ENCODE results near the gene TLE1. TPM values are rescaled to one million over a fixed set of nuclear protein-coding genes. Genes with fewer than 3 reads are reported as not detected.

Gene TLE1
- total and polyA plus RNA-seq, 10 of the 15 experiments (the other 5 are each of a cell fraction or from before 2014, with no cell fraction given): 0.04 to 0.23 (median 0.10) TPM; not detected in 6

DNA sequence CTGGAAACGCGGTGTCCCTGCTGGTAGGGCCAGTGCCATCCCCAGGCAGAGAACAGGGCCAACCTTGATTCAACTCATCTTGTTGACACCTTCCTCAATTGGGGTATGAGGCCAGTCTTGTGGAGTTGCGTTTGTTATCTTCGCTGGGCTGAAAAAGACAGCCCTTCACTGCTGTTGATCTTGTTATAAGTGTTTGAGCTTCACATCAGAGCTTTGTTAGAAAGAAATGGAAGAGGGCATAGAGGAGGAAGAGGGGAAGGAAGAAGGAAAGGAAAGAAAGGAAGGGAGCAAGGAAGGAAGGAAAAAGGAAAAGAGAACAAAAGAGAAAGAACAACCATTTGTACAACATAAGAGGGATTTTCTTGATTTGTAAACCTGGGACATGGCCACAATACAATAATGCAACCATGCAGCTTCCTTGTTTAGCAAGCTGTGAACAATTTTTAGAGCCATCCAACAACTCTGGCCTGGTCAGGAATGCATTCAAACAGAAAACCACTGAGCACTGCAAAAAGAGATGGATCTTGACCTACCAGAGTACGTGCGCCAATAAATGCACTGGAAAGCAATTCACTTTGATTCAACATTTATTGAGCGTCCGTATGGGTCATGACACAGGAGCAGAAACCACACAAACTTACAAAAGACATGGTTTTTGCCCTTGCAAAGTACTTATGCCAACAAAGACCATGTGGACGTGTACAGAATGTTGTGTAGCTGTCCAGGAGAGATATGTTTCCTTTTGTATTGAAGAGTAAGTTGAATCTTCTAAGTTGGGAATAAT is 152.9 kb downstream of the TLE1 start:
- ChIA-PET CTCF (interaction anchor here (0.6 kb wide), 1 partner anchor 1318 kb away, joined by 5 read pairs; no protein-coding TSS in a partner anchor), RAD21 (ENCODE audit: unreplicated experiment) (no interaction called here), POLR2A (no interaction called here), SMC1A (ENCODE audit: uncharacterized antibody, unreplicated experiment) (no interaction called here)
- Histone ChIP-seq H4K20me1 (ENCODE audit: control insufficient read depth, insufficient read depth) (no peaks in the 10 kb centered on the region), H2AFZ (ENCODE audit: control insufficient read depth, low read depth, low read length) (no peak overlapping the region), H3K36me3 (ENCODE audit: control insufficient read depth in 2 of 2, insufficient read depth in 2 of 2, low read length in 1 of 2) (no peaks in the 10 kb centered on the region), H3K9ac (ENCODE audit: control insufficient read depth, insufficient read depth, low read length) (no peak overlapping the region), H3K4me2 (ENCODE audit: control insufficient read depth, insufficient read depth) (no peak overlapping the region), H3K9me3 (replicated peaks; ENCODE audit: control insufficient read depth, insufficient read depth, low read length) (no peaks in the 10 kb centered on the region), H3K4me3 (no peak overlapping the region), H3K27ac (ENCODE audit: control insufficient read depth, insufficient read depth) (no peak overlapping the region), H3K27me3 (replicated peaks in 1 of 2; ENCODE audit: control insufficient read depth in 2 of 2, insufficient read depth in 2 of 2, low read length in 1 of 2) (no peaks in the 10 kb centered on the region), H3K79me2 (ENCODE audit: control insufficient read depth, insufficient read depth, low read length) (no peaks in the 10 kb centered on the region), H3K4me1 (ENCODE audit: control insufficient read depth, insufficient read depth, low read length) (no peaks in the 10 kb centered on the region)
- intact Hi-C loops (cut with micrococcal nuclease; ENCODE audit: unreplicated experiment) (no loop called here), in situ Hi-C loops (cut with MboI) (no loop called here)
- BruUV-seq (replicated peaks): no TSS peak
- 32% methylated on average over 9 of the region's 9 CpGs for WGBS (ENCODE audit: insufficient coverage, insufficient replicate concordance, low lambda C conversion rate, missing lambda C conversion rate)
- no peak for DNase-seq (ENCODE audit: low read depth, low spot score)
- FAIRE-seq: no peak
- ATAC-seq: no peak
- TF ChIP-seq KAT2A (conservative IDR thresholded peaks at IDR 0.05; ENCODE audit: control insufficient read depth, low read depth, low read length): no peak

DNA sequence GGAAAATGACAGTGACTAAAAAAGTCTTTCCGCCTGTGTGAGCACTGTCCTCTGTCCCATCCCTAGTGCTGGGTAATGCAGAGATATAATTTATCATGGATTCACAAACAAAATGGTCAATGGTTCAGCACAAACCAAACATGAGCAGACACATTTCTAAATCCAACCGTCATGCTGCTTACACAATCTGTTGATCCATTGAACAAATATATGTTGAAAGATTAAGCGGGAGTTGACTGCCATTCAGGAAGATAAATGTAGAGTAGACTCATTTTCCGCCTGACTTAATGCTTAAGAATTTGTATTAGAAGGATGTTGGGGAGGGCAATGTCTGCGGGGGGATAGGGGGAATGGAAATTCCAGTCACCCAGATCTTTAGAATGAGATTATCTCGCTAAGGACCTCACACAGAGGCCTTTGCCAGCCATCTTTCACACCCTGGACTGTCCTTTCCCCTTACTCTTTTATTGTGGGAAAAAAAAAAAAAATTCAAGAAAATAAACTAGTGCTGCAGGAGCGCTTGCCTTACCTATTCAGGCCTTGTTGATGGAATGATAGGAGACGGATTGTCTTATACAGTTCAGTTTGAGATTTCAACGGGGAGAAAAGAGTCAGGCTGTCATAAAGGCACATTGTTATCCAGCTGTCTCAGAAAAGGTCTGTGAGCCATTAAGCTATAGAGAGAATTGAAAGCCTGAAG is 153.7 kb downstream of the TLE1 start:
- ATAC-seq (no peak), DNase-seq (ENCODE audit: low read depth, low spot score) (no peak), FAIRE-seq (no peak)
- POLR2A ChIA-PET: no interaction called here
- CTCF ChIA-PET: interaction anchor here (0.6 kb wide), 1 partner anchor 1318 kb away, joined by 5 read pairs; no protein-coding TSS in a partner anchor
- BruUV-seq (replicated peaks): no TSS peak
- WGBS (ENCODE audit: insufficient coverage, insufficient replicate concordance, low lambda C conversion rate, missing lambda C conversion rate): 49% methylated on average over 9 of the region's 9 CpGs
- H3K9ac ChIP-seq (ENCODE audit: control insufficient read depth, insufficient read depth, low read length): no peak overlapping the region
- no peaks in the 10 kb centered on the region for H3K79me2 ChIP-seq (ENCODE audit: control insufficient read depth, insufficient read depth, low read length)
- no peaks in the 10 kb centered on the region for H4K20me1 ChIP-seq (ENCODE audit: control insufficient read depth, insufficient read depth)
- H2AFZ ChIP-seq (ENCODE audit: control insufficient read depth, low read depth, low read length): no peak overlapping the region
- SMC1A ChIA-PET (ENCODE audit: uncharacterized antibody, unreplicated experiment): no interaction called here
- no peak overlapping the region for H3K4me2 ChIP-seq (ENCODE audit: control insufficient read depth, insufficient read depth)
- H3K4me3 ChIP-seq: no peak overlapping the region
- H3K4me1 ChIP-seq (ENCODE audit: control insufficient read depth, insufficient read depth, low read length): no peaks in the 10 kb centered on the region
- RAD21 ChIA-PET (ENCODE audit: unreplicated experiment): no interaction called here
- no peaks in the 10 kb centered on the region for H3K36me3 ChIP-seq (ENCODE audit: control insufficient read depth in 2 of 2, insufficient read depth in 2 of 2, low read length in 1 of 2)
- in situ Hi-C loops (cut with MboI): no loop called here
- H3K27me3 ChIP-seq (replicated peaks in 1 of 2; ENCODE audit: control insufficient read depth in 2 of 2, insufficient read depth in 2 of 2, low read length in 1 of 2): no peaks in the 10 kb centered on the region
- H3K9me3 ChIP-seq (replicated peaks; ENCODE audit: control insufficient read depth, insufficient read depth, low read length): no peaks in the 10 kb centered on the region
- H3K27ac ChIP-seq (ENCODE audit: control insufficient read depth, insufficient read depth): no peak overlapping the region
- intact Hi-C loops (cut with micrococcal nuclease; ENCODE audit: unreplicated experiment): no loop called here
- no peak for TF ChIP-seq HDGF (IDR thresholded peaks at IDR 0.05)
- TF ChIP-seq, protein P1, sequence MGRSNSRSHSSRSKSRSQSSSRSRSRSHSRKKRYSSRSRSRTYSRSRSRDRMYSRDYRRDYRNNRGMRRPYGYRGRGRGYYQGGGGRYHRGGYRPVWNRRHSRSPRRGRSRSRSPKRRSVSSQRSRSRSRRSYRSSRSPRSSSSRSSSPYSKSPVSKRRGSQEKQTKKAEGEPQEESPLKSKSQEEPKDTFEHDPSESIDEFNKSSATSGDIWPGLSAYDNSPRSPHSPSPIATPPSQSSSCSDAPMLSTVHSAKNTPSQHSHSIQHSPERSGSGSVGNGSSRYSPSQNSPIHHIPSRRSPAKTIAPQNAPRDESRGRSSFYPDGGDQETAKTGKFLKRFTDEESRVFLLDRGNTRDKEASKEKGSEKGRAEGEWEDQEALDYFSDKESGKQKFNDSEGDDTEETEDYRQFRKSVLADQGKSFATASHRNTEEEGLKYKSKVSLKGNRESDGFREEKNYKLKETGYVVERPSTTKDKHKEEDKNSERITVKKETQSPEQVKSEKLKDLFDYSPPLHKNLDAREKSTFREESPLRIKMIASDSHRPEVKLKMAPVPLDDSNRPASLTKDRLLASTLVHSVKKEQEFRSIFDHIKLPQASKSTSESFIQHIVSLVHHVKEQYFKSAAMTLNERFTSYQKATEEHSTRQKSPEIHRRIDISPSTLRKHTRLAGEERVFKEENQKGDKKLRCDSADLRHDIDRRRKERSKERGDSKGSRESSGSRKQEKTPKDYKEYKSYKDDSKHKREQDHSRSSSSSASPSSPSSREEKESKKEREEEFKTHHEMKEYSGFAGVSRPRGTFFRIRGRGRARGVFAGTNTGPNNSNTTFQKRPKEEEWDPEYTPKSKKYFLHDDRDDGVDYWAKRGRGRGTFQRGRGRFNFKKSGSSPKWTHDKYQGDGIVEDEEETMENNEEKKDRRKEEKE (IDR thresholded peaks at IDR 0.05): no peak
- TF ChIP-seq PML (IDR thresholded peaks at IDR 0.05; ENCODE audit: low read length): no peak
- TF ChIP-seq KAT2A (conservative IDR thresholded peaks at IDR 0.05; ENCODE audit: control insufficient read depth, low read depth, low read length): no peak
- TF ChIP-seq MEF2A (IDR thresholded peaks at IDR 0.05; ENCODE audit: insufficient read depth, low read depth, low read length): no peak
- no peak for TF ChIP-seq MYB (IDR thresholded peaks at IDR 0.05; ENCODE audit: borderline replicate concordance, low read depth, low read length)
- no peak for TF ChIP-seq TCF12 (IDR thresholded peaks at IDR 0.05; ENCODE audit: low read depth, low read length)
- no peak for TF ChIP-seq SP1 (IDR thresholded peaks at IDR 0.05; ENCODE audit: low read depth, low read length)
- no peak for TF ChIP-seq MXI1 (IDR thresholded peaks at IDR 0.05; ENCODE audit: low read depth, low read length)
- no peak for TF ChIP-seq RBBP5 (conservative IDR thresholded peaks at IDR 0.05)
- no peak for TF ChIP-seq EGR1 (IDR thresholded peaks at IDR 0.05; ENCODE audit: borderline replicate concordance in 1 of 2, low read depth in 2 of 2, low read length in 2 of 2)
- no peak for TF ChIP-seq JUND (IDR thresholded peaks at IDR 0.05; ENCODE audit: low read depth, low read length)
- TF ChIP-seq ZSCAN29 (IDR thresholded peaks at IDR 0.05): no peak
- TF ChIP-seq SMAD1 (IDR thresholded peaks at IDR 0.05; ENCODE audit: low read depth, partially characterized antibody): no peak

Measured in GM12878 (cell line).